Heart right ventricle (tissue), 16 donors: Measurements from ENCODE around the gene F13A1. TPM values are rescaled to one million over a fixed set of nuclear protein-coding genes. Genes with fewer than 3 reads are reported as not detected.

Source experiments
- ATAC-seq, 8 donors: fragments of 200-7000 bp; cut with Tn5 transposase; one replicate each; pipeline ENCODE4 v1.9.1; 2020; ENCODE audit warnings: mild to moderate bottlenecking in 8 of 8, moderate library complexity in 8 of 8, moderate number of reproducible peaks in 1 of 8
- DNase-seq, 2 donors: peaks; one replicate each; pipeline ENCODE4 v3.0.0-alpha.2; 2020
- H3K27ac ChIP-seq, 10 donors: fragments of 200-600 bp; sonication (generic) in 2 of 10; one replicate each; pipeline versions ENCODE4 v1.5.0 to v1.8.0; 2020 to 2022; ENCODE audit warnings: mild to moderate bottlenecking in 3 of 10
- H3K27me3 ChIP-seq, 7 donors: fragments of 200-600 bp; one replicate each; pipeline ENCODE4 v1.8.0; 2021 to 2022; ENCODE audit warnings: mild to moderate bottlenecking in 2 of 7
- H3K36me3 ChIP-seq, 9 donors: fragments of 200-600 bp; sonication (generic) in 1 of 9; one replicate each; pipeline versions ENCODE4 v1.5.0 to v1.8.0; 2020 to 2022; ENCODE audit warnings: mild to moderate bottlenecking in 2 of 9
- H3K4me1 ChIP-seq, 9 donors: fragments of 200-600 bp; sonication (generic) in 1 of 9; one replicate each; pipeline versions ENCODE4 v1.5.0 to v1.8.0; 2020 to 2022; ENCODE audit warnings: mild to moderate bottlenecking in 4 of 9
- H3K4me3 ChIP-seq, 10 donors: fragments of 200-600 bp; sonication (generic) in 2 of 10; one replicate each; pipeline versions ENCODE4 v1.5.0 to v1.8.0; 2020 to 2022; ENCODE audit warnings: mild to moderate bottlenecking in 7 of 10, moderate library complexity in 2 of 10
- H3K9me3 ChIP-seq, 11 donors: fragments of 200-600 bp in 10 of 11; sonication (generic) in 2 of 11; one replicate each; pipeline versions ENCODE4 v1.5.0 to v1.8.0; 2013 to 2022; ENCODE audit warnings: mild to moderate bottlenecking in 2 of 11, control low read depth in 1 of 11, moderate library complexity in 1 of 11
- WGBS, 2 donors: extraction: QIAGEN DNeasy Blood & Tissue Kit; methylation state at CpG; one replicate each; pipeline ENCODE4 v1.1.7; 2013; ENCODE audit warnings: inconsistent platforms in 1 of 2; 5-methylcytosine and 5-hydroxymethylcytosine counted together
- intact Hi-C, 10 donors: fragments of 100-400 bp; cut with DNase I; formaldehyde crosslinking; loops; one replicate each; pipeline versions ENCODE4 v1.11.1 to v1.14.2; 2022
- polyA plus RNA-seq, 2 donors: library from polyadenylated mRNA; stranded (reverse); fragments of 200-250 nt; gene quantifications; one replicate each; pipeline ENCODE4 v1.2.3, GENCODE V29; 2013
- total RNA-seq, 10 donors: library from RNA; stranded (reverse); fragmentation: NEBNext Ultra II Directional in 3 of 10; extraction: Animal tissue kit (Norgen Biotek cat#: 25700) in 3 of 10; gene quantifications; one replicate each; pipeline versions ENCODE4 v1.2.1 to v1.2.4, GENCODE V29; 2021 to 2023
- TF ChIP-seq, protein P1 (sequence below), 9 donors: fragments of 200-600 bp; sonication (generic) in 2 of 9; IDR thresholded peaks; one replicate each; pipeline versions ENCODE4 v1.5.0 to v1.8.0; 2021 to 2022; ENCODE audit warnings: antibody characterized with exemption in 9 of 9, mild to moderate bottlenecking in 5 of 9, moderate library complexity in 1 of 9
- donor health status: Arrhythmogenic right ventricular cardiomyopathy.
- donor health status: ischemic (EF 13 %, LVEDD 7.1; RV severe dilation, severe dysfunction).
- donor health status: healthy with polysubstance abuse.
- donor health status: DM: no; HTN: yes; CAD: no.
- donor health status: DM: no; HTN: no; CAD: no.
- donor health status: ischemic (EF 25% LVEDD 6.9; RV normal size, moderate dysfunction).
- donor health status: ischemic (EF 25% LVEDD 5.7; RV mildly dilated, moderate dysfunction).
- donor health status: healthy.
- donor health status: DM: yes; HTN: yes; CAD: no.
- donor health status: Ischemic cardiomyopathy.
- donor health status: ischemic (EF 35%, LVEDD 5.7; RV mildly dilated, moderate dysfunction).
- donor health status: nonischemic (EF 11% LVEDD 7.7; RV severe dilation, severe dysfunction).
- donor health status: DM: yes; HTN: yes; CAD: no.
- donor health status: PGD.
- donor health status: ischemic (EF 29% LVEDD 5.4; RV normal size, mild dysfunction).
- donor health status: nonischemic (EF 23%, LVEDD 6.1; RV moderate dilation, normal function).

Gene F13A1
- total and polyA plus RNA-seq, 12 donors: 8.4 to 265 (median 22.8) TPM

DNA sequence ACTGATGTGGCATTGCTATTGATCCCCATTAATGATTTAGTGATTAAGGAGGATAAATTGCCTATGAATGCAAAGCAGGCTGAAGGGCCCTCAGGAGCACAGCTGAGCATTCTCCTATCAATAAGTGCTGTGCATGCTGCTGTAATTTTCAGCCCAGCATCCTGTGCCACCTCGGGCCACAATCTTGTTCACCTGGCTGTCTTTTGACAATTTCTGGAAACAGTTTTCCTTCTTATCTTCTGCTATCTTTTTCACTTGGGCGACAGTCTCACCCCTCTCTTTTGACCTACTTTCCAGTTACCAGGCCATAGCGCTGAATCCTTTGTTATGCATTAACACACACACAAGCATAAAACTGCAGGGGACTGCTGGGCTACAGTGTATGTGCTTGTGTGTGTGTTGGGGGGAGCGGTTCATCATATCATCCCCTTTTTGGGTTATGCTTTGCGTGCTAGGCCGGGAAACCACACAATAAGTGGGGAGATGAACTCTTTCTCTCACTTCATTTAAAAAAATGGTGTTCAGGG lies 60.2 kb downstream of the F13A1 start:
- no peak overlapping the region for H3K4me3 ChIP-seq
- no peaks in the 10 kb centered on the region for H3K9me3 ChIP-seq
- intact Hi-C loops: no loop called here
- 81% methylated on average over 6 of the region's 6 CpGs for WGBS, 2 donors
- H3K27me3 ChIP-seq: peaks cover 0 to 7% (median 0%) of the 10 kb centered on the region in 7 donors
- TF ChIP-seq, protein P1, sequence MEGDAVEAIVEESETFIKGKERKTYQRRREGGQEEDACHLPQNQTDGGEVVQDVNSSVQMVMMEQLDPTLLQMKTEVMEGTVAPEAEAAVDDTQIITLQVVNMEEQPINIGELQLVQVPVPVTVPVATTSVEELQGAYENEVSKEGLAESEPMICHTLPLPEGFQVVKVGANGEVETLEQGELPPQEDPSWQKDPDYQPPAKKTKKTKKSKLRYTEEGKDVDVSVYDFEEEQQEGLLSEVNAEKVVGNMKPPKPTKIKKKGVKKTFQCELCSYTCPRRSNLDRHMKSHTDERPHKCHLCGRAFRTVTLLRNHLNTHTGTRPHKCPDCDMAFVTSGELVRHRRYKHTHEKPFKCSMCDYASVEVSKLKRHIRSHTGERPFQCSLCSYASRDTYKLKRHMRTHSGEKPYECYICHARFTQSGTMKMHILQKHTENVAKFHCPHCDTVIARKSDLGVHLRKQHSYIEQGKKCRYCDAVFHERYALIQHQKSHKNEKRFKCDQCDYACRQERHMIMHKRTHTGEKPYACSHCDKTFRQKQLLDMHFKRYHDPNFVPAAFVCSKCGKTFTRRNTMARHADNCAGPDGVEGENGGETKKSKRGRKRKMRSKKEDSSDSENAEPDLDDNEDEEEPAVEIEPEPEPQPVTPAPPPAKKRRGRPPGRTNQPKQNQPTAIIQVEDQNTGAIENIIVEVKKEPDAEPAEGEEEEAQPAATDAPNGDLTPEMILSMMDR (IDR thresholded peaks at IDR 0.05): no peak
- H3K27ac ChIP-seq: no peak overlapping the region
- ATAC-seq (no peak), DNase-seq (no peak)
- no peaks in the 10 kb centered on the region for H3K4me1 ChIP-seq
- H3K36me3 ChIP-seq: peaks cover 0 to 16% (median 0%) of the 10 kb centered on the region in 9 donors

DNA sequence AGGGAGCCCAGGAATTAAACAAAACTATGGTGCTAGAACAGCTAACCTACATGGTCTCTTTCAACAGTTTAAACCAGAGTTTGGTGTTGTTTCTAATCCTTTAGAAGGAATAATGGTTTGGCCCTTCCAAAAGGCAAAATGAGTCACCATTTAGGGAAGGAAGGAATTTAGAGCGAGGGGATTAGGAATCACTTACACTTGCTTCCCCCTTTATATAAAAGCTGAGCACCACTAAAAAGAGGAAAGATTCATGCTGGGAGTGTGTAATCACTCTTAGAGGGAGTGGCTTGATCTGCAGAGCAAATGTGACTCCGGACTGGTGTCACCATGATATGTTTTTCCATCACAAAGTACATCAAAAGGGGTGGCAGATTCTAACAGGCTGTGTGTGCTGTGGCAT lies 63.6 kb downstream of the F13A1 start:
- Histone ChIP-seq H3K4me1 (no peaks in the 10 kb centered on the region), H3K4me3 (no peak overlapping the region), H3K9me3 (no peaks in the 10 kb centered on the region), H3K27ac (no peak overlapping the region), H3K27me3 (peaks cover 0 to 23% (median 0%) of the 10 kb centered on the region in 7 donors), H3K36me3 (peaks cover 0 to 5% (median 0%) of the 10 kb centered on the region in 9 donors)
- TF ChIP-seq, protein P1 (IDR thresholded peaks at IDR 0.05): no peak
- DNase-seq: no peak
- intact Hi-C loops: no loop called here
- 64 to 71% methylated on average over 2 of the region's 2 CpGs for WGBS, 2 donors
- peak in 1 of 8 donors; percentile 22 for ATAC-seq

DNA sequence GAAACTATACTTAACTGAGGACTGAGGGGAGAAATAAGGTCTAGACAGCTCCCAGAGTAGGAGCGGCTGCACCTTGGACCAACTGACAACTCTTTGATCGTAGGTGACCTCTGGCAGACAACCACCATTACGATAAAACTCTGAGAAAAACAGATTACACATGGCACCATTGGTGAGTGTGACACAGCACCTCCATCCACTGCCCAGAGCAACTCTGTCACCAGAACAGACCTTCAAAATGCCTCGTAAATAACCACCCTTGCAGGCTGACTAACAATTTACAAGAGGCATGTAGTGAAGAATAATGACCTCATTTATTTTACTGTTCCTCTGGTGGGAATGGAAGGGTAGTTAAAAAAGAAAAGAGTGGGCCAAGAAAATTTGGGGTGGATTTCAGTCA lies 64.2 kb downstream of the F13A1 start:
- Histone ChIP-seq H3K36me3 (peaks cover 0 to 4% (median 0%) of the 10 kb centered on the region in 9 donors), H3K27me3 (peaks cover 0 to 23% (median 0%) of the 10 kb centered on the region in 7 donors), H3K27ac (no peak overlapping the region), H3K4me1 (no peaks in the 10 kb centered on the region), H3K4me3 (no peak overlapping the region), H3K9me3 (no peaks in the 10 kb centered on the region)
- intact Hi-C loops: no loop called here
- TF ChIP-seq, protein P1 (IDR thresholded peaks at IDR 0.05): no peak
- no peak for ATAC-seq
- no peak for DNase-seq
- WGBS, 2 donors: 83 to 88% methylated on average over 4 of the region's 4 CpGs

DNA sequence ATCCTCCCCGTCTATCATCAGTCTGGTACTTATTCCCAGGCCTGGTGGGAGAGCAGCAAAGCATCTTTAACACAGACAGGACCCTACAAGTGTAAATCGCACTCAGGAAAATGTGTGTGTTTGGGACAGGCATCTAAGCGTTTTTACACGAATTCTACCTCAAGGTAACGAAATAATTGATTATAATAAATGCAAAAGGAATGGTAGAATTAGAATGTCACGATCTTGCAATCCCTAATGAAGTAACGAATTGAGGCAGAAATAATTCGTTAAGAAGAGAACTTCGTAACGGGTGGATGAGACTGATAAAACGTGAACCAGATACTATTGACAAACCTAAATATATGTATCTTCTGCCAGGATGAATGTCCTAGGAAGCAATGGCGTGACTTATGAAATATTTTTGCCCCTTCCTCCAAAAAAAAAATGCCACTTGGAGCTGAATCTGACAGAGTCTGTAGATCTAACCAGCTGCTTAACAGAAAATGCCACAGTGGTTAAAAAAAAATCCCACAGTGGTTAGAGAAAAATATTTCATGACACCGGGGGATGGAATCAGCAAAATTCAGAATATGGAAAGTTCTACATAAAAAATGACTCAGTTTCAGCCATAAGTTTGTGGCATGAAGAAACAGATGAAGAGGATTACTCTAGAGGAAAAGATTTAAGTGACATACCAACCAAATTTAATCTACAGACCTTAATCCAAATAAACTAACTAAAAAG lies 68.7 kb downstream of the F13A1 start:
- Histone ChIP-seq H3K4me3 (no peak overlapping the region), H3K36me3 (peaks cover 0 to 26% (median 0%) of the 10 kb centered on the region in 9 donors), H3K4me1 (no peaks in the 10 kb centered on the region), H3K27me3 (peaks cover 0 to 23% (median 5%) of the 10 kb centered on the region in 7 donors), H3K9me3 (no peaks in the 10 kb centered on the region), H3K27ac (no peak overlapping the region)
- TF ChIP-seq, protein P1 (IDR thresholded peaks at IDR 0.05): no peak
- intact Hi-C loops: no loop called here
- ATAC-seq: no peak
- WGBS, 2 donors: 83% methylated on average over 13 of the region's 13 CpGs
- DNase-seq: no peak
